K562 (cell line): ENCODE measurements around the gene NR3C1. TPM values are rescaled to one million over a fixed set of nuclear protein-coding genes. Genes with fewer than 3 reads are reported as not detected.

Source experiments
- ARID4B ChIP-seq: sonication (generic); formaldehyde crosslinking; IDR thresholded peaks from 2 replicates; pipeline ENCODE4 v1.8.0; 2022; ENCODE audit warnings: mild to moderate bottlenecking, missing genetic modification reagents
- BCLAF1 ChIP-seq, 2 experiments: fragments of 450-650 bp in 1 of 2; IDR thresholded peaks; 2 replicates each; pipeline ENCODE4 v1.6.1; 2011 to 2017; ENCODE audit warnings: low read depth in 2 of 2, antibody characterized with exemption in 1 of 2, borderline replicate concordance in 1 of 2, low read length in 1 of 2, mild to moderate bottlenecking in 1 of 2, mixed read lengths in 1 of 2; ENCODE audit not compliant: control insufficient read depth in 1 of 2
- CXXC5 ChIP-seq: fragments of 250-450 bp; sonication (Bioruptor Pico); IDR thresholded peaks from 2 replicates; pipeline ENCODE4 v1.8.0; 2022; ENCODE audit warnings: inconsistent platforms, mild to moderate bottlenecking, moderate library complexity
- E2F3 ChIP-seq: fragments of 250-450 bp; sonication (Bioruptor Pico); IDR thresholded peaks from 2 replicates; pipeline ENCODE4 v1.4.0; 2020; ENCODE audit warnings: mild to moderate bottlenecking
- GATAD2A ChIP-seq: fragments of 450-650 bp; IDR thresholded peaks from 2 replicates; pipeline ENCODE4 v1.6.1; 2017
- HDAC1 ChIP-seq, 2 experiments: fragments of 450-650 bp; IDR thresholded peaks; 2 replicates each; pipeline ENCODE4 v1.6.1; 2016 to 2017; ENCODE audit warnings: inconsistent platforms in 1 of 2, mild to moderate bottlenecking in 1 of 2, moderate library complexity in 1 of 2
- HMGN3 ChIP-seq: IDR thresholded peaks from 2 replicates; pipeline ENCODE4 v1.6.1; 2011; ENCODE audit warnings: borderline replicate concordance, low read depth, mild to moderate bottlenecking, mixed read lengths, low read length; ENCODE audit not compliant: insufficient read length; ENCODE audit errors: extremely low read depth
- HNRNPK ChIP-seq: fragments of 200-400 bp; formaldehyde crosslinking; IDR thresholded peaks from one replicate; pipeline ENCODE4 v1.6.1; 2018; ENCODE audit warnings: mild to moderate bottlenecking, low read depth, low read length; ENCODE audit not compliant: poor library complexity, severe bottlenecking
- NFIC ChIP-seq: fragments of 450-650 bp; IDR thresholded peaks from 2 replicates; pipeline ENCODE4 v1.6.1; 2017; ENCODE audit warnings: mild to moderate bottlenecking, inconsistent platforms
- POLR2G ChIP-seq: fragments of 200-400 bp; formaldehyde crosslinking; IDR thresholded peaks from 2 replicates; pipeline ENCODE4 v1.6.1; 2017; ENCODE audit warnings: low read depth, mild to moderate bottlenecking, antibody characterized with exemption, low read length, moderate library complexity
- SRF ChIP-seq, 2 experiments: fragments of 250-450, 450-650 bp in 1 of 2; sonication (Bioruptor Pico) in 1 of 2; sonication (generic) in 1 of 2; formaldehyde crosslinking; IDR thresholded peaks; 2 replicates each; pipeline versions ENCODE4 v1.5.0 to v1.5.1; 2020 to 2022; ENCODE audit warnings: mild to moderate bottlenecking in 1 of 2, missing genetic modification reagents in 1 of 2
- SUPT5H ChIP-seq: fragments of 450-650 bp; IDR thresholded peaks from 2 replicates; pipeline ENCODE4 v1.6.1; 2016
- ZHX1 ChIP-seq: fragments of 150-350 bp; conservative IDR thresholded peaks from 2 replicates; pipeline ENCODE4 v1.6.1; 2014; ENCODE audit warnings: low read length
- ZNF143 ChIP-seq: sonication (generic); formaldehyde crosslinking; IDR thresholded peaks from 2 replicates; pipeline ENCODE4 v1.9.0; 2022; ENCODE audit warnings: mild to moderate bottlenecking, missing genetic modification reagents
- polyA plus RNA-seq, 8 experiments: library from polyadenylated mRNA; depleted of rRNA in 4 of 8; stranded (reverse) in 5 of 8; unstranded in 3 of 8; fragments of >200 nt; fragmentation: Nextera tagmentation in 2 of 8; fragmentation: Illumina TruSeq in 1 of 8; extraction: Ambion mirVana in 2 of 8; extraction: Trizol in 1 of 8; gene quantifications; 2 replicates each; pipeline versions ENCODE4 v1.2.1 to v1.2.3, GENCODE V29; 2011 to 2014; ENCODE audit warnings: inconsistent platforms in 1 of 8, missing spikeins in 1 of 8
- total RNA-seq, 7 experiments: library from RNA; depleted of rRNA in 6 of 7; stranded (reverse); fragments of >200 nt in 6 of 7; fragmentation: Illumina TruSeq in 2 of 7; extraction: Trizol in 2 of 7; gene quantifications; 2 replicates each; pipeline versions ENCODE4 v1.2.1 to v1.2.3, GENCODE V29; 2011 to 2021; ENCODE audit warnings: low replicate concordance in 1 of 7
- TF ChIP-seq, protein P1 (sequence below), 2 experiments: fragments of 450-650 bp; conservative IDR thresholded peaks; 2 replicates each; pipeline ENCODE4 v1.6.1; 2017; ENCODE audit warnings: mild to moderate bottlenecking in 2 of 2, moderate library complexity in 2 of 2

Gene NR3C1
- total and polyA plus RNA-seq, 9 of the 15 experiments (the other 6 are each of a cell fraction or from before 2014, with no cell fraction given): 8.2 to 36.0 (median 15.0) TPM

GRCh38 chr5:143403334-143403592, 223 bp downstream of the NR3C1 start (continued):
- TF ChIP-seq BCLAF1 (IDR thresholded peaks at IDR 0.05; ENCODE audit: borderline replicate concordance in 1 of 2, control insufficient read depth in 1 of 2, low read depth in 2 of 2, low read length in 1 of 2): no peak
- TF ChIP-seq GATAD2A: peak; percentile 49; the same call in 1 of the 2 replicates
- TF ChIP-seq HDAC1 (IDR thresholded peaks at IDR 0.05): peak in 1 of 2 experiments; percentile 57; a peak in 1 of 4 replicates
- TF ChIP-seq ZHX1: no peak
- peak; percentile 52 for TF ChIP-seq HMGN3
- peak; percentile 45 for TF ChIP-seq SUPT5H
- TF ChIP-seq ZNF143 (CRISPR knock-in tag): no peak
- TF ChIP-seq HNRNPK: peak; percentile 20
- TF ChIP-seq SRF (CRISPR knock-in tag; IDR thresholded peaks at IDR 0.05): no peak
- 0 out of 2 replicates have a peak, but pooled peaks have one; percentile 62 for TF ChIP-seq NFIC
- no peak for TF ChIP-seq ARID4B (CRISPR knock-in tag)
- peak; percentile 60; the same call in 1 of the 2 replicates for TF ChIP-seq POLR2G
- peak; percentile 18 for TF ChIP-seq E2F3
- TF ChIP-seq, protein P1, sequence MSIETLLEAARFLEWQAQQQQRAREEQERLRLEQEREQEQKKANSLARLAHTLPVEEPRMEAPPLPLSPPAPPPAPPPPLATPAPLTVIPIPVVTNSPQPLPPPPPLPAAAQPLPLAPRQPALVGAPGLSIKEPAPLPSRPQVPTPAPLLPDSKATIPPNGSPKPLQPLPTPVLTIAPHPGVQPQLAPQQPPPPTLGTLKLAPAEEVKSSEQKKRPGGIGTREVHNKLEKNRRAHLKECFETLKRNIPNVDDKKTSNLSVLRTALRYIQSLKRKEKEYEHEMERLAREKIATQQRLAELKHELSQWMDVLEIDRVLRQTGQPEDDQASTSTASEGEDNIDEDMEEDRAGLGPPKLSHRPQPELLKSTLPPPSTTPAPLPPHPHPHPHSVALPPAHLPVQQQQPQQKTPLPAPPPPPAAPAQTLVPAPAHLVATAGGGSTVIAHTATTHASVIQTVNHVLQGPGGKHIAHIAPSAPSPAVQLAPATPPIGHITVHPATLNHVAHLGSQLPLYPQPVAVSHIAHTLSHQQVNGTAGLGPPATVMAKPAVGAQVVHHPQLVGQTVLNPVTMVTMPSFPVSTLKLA (conservative IDR thresholded peaks at IDR 0.05): peak; percentile 12 to 35; a peak in 1 of 4 replicates
- TF ChIP-seq CXXC5: no peak; the same call in 1 of the 2 replicates
